ENCODE results near the gene RC3H1.
A peak's percentile ranks its signal among the peaks of the same experiment; 100 is the strongest.

The RC3H1 gene

GRCh38 chr1:174005032-174005431 lies 17.1 kb downstream of the RC3H1 start:
- no peak for TF ChIP-seq POLR2AphosphoS5 (IDR thresholded peaks at IDR 0.05; ENCODE audit: low read depth)
- TF ChIP-seq REST (IDR thresholded peaks at IDR 0.05; ENCODE audit: insufficient replicate concordance, low read depth), result no peak
- TF ChIP-seq SPI1 (IDR thresholded peaks at IDR 0.05; ENCODE audit: borderline replicate concordance, low read depth), result no peak
- no peak for TF ChIP-seq CTCF (IDR thresholded peaks at IDR 0.05; ENCODE audit: insufficient read depth, low read length)
- no peak for TF ChIP-seq GABPA (IDR thresholded peaks at IDR 0.05; ENCODE audit: low read depth)
- Histone ChIP-seq H3K27ac (replicated peaks) (peak overlapping the region; percentile 29), H3K4me3 (replicated peaks; ENCODE audit: insufficient read depth, low read length) (no peak overlapping the region), H3K27me3 (ENCODE audit: insufficient read depth, poor library complexity, severe bottlenecking) (no peaks in the 10 kb centered on the region)
- DNase-seq (ENCODE audit: low read depth in 1 of 2, low spot score in 1 of 2), result no peak

GRCh38 chr1:174003867-174004266 lies 18.3 kb downstream of the RC3H1 start:
- TF ChIP-seq CTCF (IDR thresholded peaks at IDR 0.05; ENCODE audit: insufficient read depth, low read length) (no peak), REST (IDR thresholded peaks at IDR 0.05; ENCODE audit: insufficient replicate concordance, low read depth) (no peak), GABPA (IDR thresholded peaks at IDR 0.05; ENCODE audit: low read depth) (no peak), SPI1 (IDR thresholded peaks at IDR 0.05; ENCODE audit: borderline replicate concordance, low read depth) (no peak), POLR2AphosphoS5 (IDR thresholded peaks at IDR 0.05; ENCODE audit: low read depth) (no peak)
- no peaks in the 10 kb centered on the region for H3K27me3 ChIP-seq (ENCODE audit: insufficient read depth, poor library complexity, severe bottlenecking)
- DNase-seq (ENCODE audit: low read depth in 1 of 2, low spot score in 1 of 2), result no peak
- H3K27ac ChIP-seq (replicated peaks), result no peak overlapping the region
- H3K4me3 ChIP-seq (replicated peaks; ENCODE audit: insufficient read depth, low read length), result no peak overlapping the region

- H3K27ac ChIP-seq (replicated peaks), result no peak overlapping the region
- TF ChIP-seq GABPA (IDR thresholded peaks at IDR 0.05; ENCODE audit: low read depth) (no peak), REST (IDR thresholded peaks at IDR 0.05; ENCODE audit: insufficient replicate concordance, low read depth) (no peak), SPI1 (IDR thresholded peaks at IDR 0.05; ENCODE audit: borderline replicate concordance, low read depth) (no peak), POLR2AphosphoS5 (IDR thresholded peaks at IDR 0.05; ENCODE audit: low read depth) (no peak), CTCF (IDR thresholded peaks at IDR 0.05; ENCODE audit: insufficient read depth, low read length) (no peak)
- H3K4me3 ChIP-seq (replicated peaks; ENCODE audit: insufficient read depth, low read length), result no peak overlapping the region
- H3K27me3 ChIP-seq (ENCODE audit: insufficient read depth, poor library complexity, severe bottlenecking), result no peaks in the 10 kb centered on the region
- no peak for DNase-seq (ENCODE audit: low read depth in 1 of 2, low spot score in 1 of 2)
Measured at GRCh38 chr1:174001573-174001972, 20.6 kb downstream of the RC3H1 start.
